RWPE1 (cell line): ENCODE measurements around the gene GRIK2.

Experiments
- CTCF ChIA-PET: fragments of 350-600 bp; sonication (Branson Sonifier 250); formaldehyde crosslinking; extraction: SDS; loops from one replicate; lab custom pipeline; 2021; lab: Yijun Ruan, JAX
- POLR2A ChIA-PET: fragments of 400-600 bp; formaldehyde crosslinking; extraction: SDS; loops from one replicate; lab custom pipeline; 2020; ENCODE audit warnings: antibody characterized with exemption; ENCODE audit not compliant: low non-redundant PET; lab: Yijun Ruan, JAX
- DNase-seq: peaks from one replicate; pipeline ENCODE4 v3.0.0; 2012; ENCODE audit warnings: low spot score
- H3K27ac ChIP-seq: fragments of 450-650 bp; 2 replicates; pipeline ENCODE4 v1.5.1; 2017
- CTCF ChIP-seq: fragments of 450-650 bp; conservative IDR thresholded peaks from 2 replicates; pipeline ENCODE4 v1.5.1; 2017; ENCODE audit warnings: low read depth, mild to moderate bottlenecking

Gene GRIK2

GRCh38 chr6:102051001-102051400 lies 657.5 kb downstream of the GRIK2 start:
- CTCF ChIA-PET: no interaction called here
- POLR2A ChIA-PET: no interaction called here
- TF ChIP-seq CTCF: no peak
- no peak overlapping the region for H3K27ac ChIP-seq
- no peak for DNase-seq

GRCh38 chr6:102051720-102052119 lies 658.2 kb downstream of the GRIK2 start:
- TF ChIP-seq CTCF: no peak
- CTCF ChIA-PET: interaction anchor here (0.5 kb wide), 1 partner anchor 780 kb away, joined by 5 read pairs; no protein-coding TSS in a partner anchor
- no peak overlapping the region for H3K27ac ChIP-seq
- no peak for DNase-seq
- POLR2A ChIA-PET: no interaction called here

GRCh38 chr6:102064142-102064541 lies 670.6 kb downstream of the GRIK2 start:
- H3K27ac ChIP-seq: no peak overlapping the region
- no peak for DNase-seq
- TF ChIP-seq CTCF: no peak
- ChIA-PET POLR2A (no interaction called here), CTCF (no interaction called here)

GRCh38 chr6:102066301-102066700 lies 672.8 kb downstream of the GRIK2 start:
- CTCF ChIA-PET: no interaction called here
- POLR2A ChIA-PET: no interaction called here
- DNase-seq: no peak

GRCh38 chr6:102068349-102068929 lies 674.9 kb downstream of the GRIK2 start:
- POLR2A ChIA-PET: no interaction called here
- no peak for TF ChIP-seq CTCF

More at GRCh38 chr6:102066301-102066700, 672.8 kb downstream of the GRIK2 start:
- TF ChIP-seq CTCF: no peak
- no peak overlapping the region for H3K27ac ChIP-seq

GRCh38 chr6:102075539-102075938 lies 682.0 kb downstream of the GRIK2 start:
- CTCF ChIA-PET: no interaction called here
- TF ChIP-seq CTCF: no peak
- H3K27ac ChIP-seq: no peak overlapping the region
- DNase-seq: no peak
- POLR2A ChIA-PET: no interaction called here

More at GRCh38 chr6:102068349-102068929, 674.9 kb downstream of the GRIK2 start:
- no peak for DNase-seq
- CTCF ChIA-PET: interaction anchor here (0.6 kb wide), 1 partner anchor 1285 kb away, joined by 5 read pairs; no protein-coding TSS in a partner anchor
- no peak overlapping the region for H3K27ac ChIP-seq
